IMR-90 (cell line): ENCODE data around the gene FOSB. TPM values are rescaled to one million over a fixed set of nuclear protein-coding genes. Genes with fewer than 3 reads are reported as not detected.
A peak's percentile ranks its signal among the peaks of the same experiment; 100 is the strongest.

Experiments used
- ATAC-seq: fragments of 200-7000 bp; cut with Tn5 transposase; 2 replicates; pipeline ENCODE4 v1.9.1; 2020; ENCODE audit warnings: low read depth, mild to moderate bottlenecking, moderate library complexity
- BruUV-seq: library from RNA; stranded (reverse); fragments of 400-500 nt; replicated peaks from 2 replicates; lab custom pipeline; 2021; lab: Mats Ljungman, UMichigan
- CTCF ChIA-PET: fragments of 300-600 bp; formaldehyde crosslinking; extraction: SDS; loops from one replicate; lab custom pipeline; 2021; ENCODE audit warnings: antibody characterized with exemption; lab: Yijun Ruan, JAX
- POLR2A ChIA-PET: fragments of 300-600 bp; sonication (Branson Sonifier 250); formaldehyde crosslinking; loops from one replicate; lab custom pipeline; 2022; ENCODE audit warnings: antibody characterized with exemption; ENCODE audit not compliant: unreplicated experiment; lab: Charles Lee
- DNase-seq: peaks from one replicate; pipeline ENCODE4 v3.0.0; 2013
- H2AFZ ChIP-seq: replicated peaks from 2 replicates; pipeline ENCODE3; 2013; ENCODE audit warnings: low read length, mild to moderate bottlenecking; ENCODE audit not compliant: poor library complexity
- H2AK5ac ChIP-seq: 2 replicates; pipeline ENCODE4 v1.6.1; 2013; ENCODE audit warnings: low read depth, low read length, inconsistent platforms
- H2AK9ac ChIP-seq: replicated peaks from 2 replicates; pipeline ENCODE3; 2013; ENCODE audit warnings: mild to moderate bottlenecking, low read depth, low read length, moderate library complexity; ENCODE audit not compliant: poor library complexity
- H2BK120ac ChIP-seq: 2 replicates; pipeline ENCODE4 v1.6.1; 2013; ENCODE audit warnings: low read depth, low read length, inconsistent platforms
- H2BK15ac ChIP-seq: 3 replicates; pipeline ENCODE4 v1.6.1; 2013; ENCODE audit warnings: low read depth, low read length, inconsistent platforms
- H2BK20ac ChIP-seq: 2 replicates; pipeline ENCODE4 v1.6.1; 2013; ENCODE audit warnings: low read depth, mild to moderate bottlenecking, inconsistent platforms, low read length, moderate library complexity
- H2BK5ac ChIP-seq: 2 replicates; pipeline ENCODE4 v1.6.1; 2013; ENCODE audit warnings: mild to moderate bottlenecking, low read depth, low read length, inconsistent platforms; ENCODE audit not compliant: poor library complexity, severe bottlenecking
- H3K14ac ChIP-seq: replicated peaks from 2 replicates; pipeline ENCODE4 v1.6.1; 2013; ENCODE audit warnings: low read depth, low read length, inconsistent platforms
- H3K18ac ChIP-seq: 2 replicates; pipeline ENCODE4 v1.6.1; 2013; ENCODE audit warnings: low read depth, low read length, control low read depth
- H3K23ac ChIP-seq: 2 replicates; pipeline ENCODE4 v1.6.1; 2013; ENCODE audit warnings: low read depth, low read length, inconsistent platforms
- H3K27ac ChIP-seq: 2 replicates; pipeline ENCODE4 v1.5.1; 2013; ENCODE audit warnings: mild to moderate bottlenecking, control low read depth, low read length; ENCODE audit not compliant: insufficient read depth
- H3K27me3 ChIP-seq: 2 replicates; pipeline ENCODE4 v1.6.1; 2013; ENCODE audit warnings: low read length; ENCODE audit not compliant: control insufficient read depth, insufficient read depth
- H3K36me3 ChIP-seq: 2 replicates; pipeline ENCODE4 v1.6.1; 2013; ENCODE audit warnings: low read length, mixed read lengths; ENCODE audit not compliant: control insufficient read depth, insufficient read depth
- H3K4ac ChIP-seq: 2 replicates; pipeline ENCODE4 v1.6.1; 2013; ENCODE audit warnings: low read depth, low read length, inconsistent platforms
- H3K4me1 ChIP-seq: 2 replicates; pipeline ENCODE4 v1.6.1; 2013; ENCODE audit warnings: low read length, mixed read lengths; ENCODE audit not compliant: control insufficient read depth, insufficient read depth
- H3K4me2 ChIP-seq: 2 replicates; pipeline ENCODE4 v1.6.1; 2013; ENCODE audit warnings: low read depth, mild to moderate bottlenecking, control low read depth, low read length, moderate library complexity
- H3K4me3 ChIP-seq: 2 replicates; pipeline ENCODE4 v1.5.1; 2013; ENCODE audit warnings: low read depth, mild to moderate bottlenecking, control low read depth, low read length, moderate library complexity; ENCODE audit not compliant: insufficient read depth
- H3K56ac ChIP-seq: 2 replicates; pipeline ENCODE4 v1.6.1; 2013; ENCODE audit warnings: low read length, inconsistent platforms; ENCODE audit not compliant: insufficient read depth; ENCODE audit errors: extremely low read depth
- H3K79me1 ChIP-seq, 2 experiments: 2 replicates each; pipeline ENCODE4 v1.6.1; 2013; ENCODE audit warnings: low read length in 2 of 2, inconsistent platforms in 1 of 2, low read depth in 1 of 2
- H3K9ac ChIP-seq: 2 replicates; pipeline ENCODE4 v1.6.1; 2013; ENCODE audit warnings: low read depth, low read length, control low read depth
- H3K9me1 ChIP-seq: 2 replicates; pipeline ENCODE4 v1.6.1; 2013; ENCODE audit warnings: low read length, inconsistent platforms; ENCODE audit not compliant: insufficient read depth
- H3K9me3 ChIP-seq: 2 replicates; pipeline ENCODE4 v1.6.1; 2013; ENCODE audit warnings: low read length; ENCODE audit not compliant: control insufficient read depth, insufficient read depth
- H4K20me1 ChIP-seq: 2 replicates; pipeline ENCODE4 v1.6.1; 2013; ENCODE audit warnings: low read length, inconsistent platforms; ENCODE audit not compliant: insufficient read depth
- H4K5ac ChIP-seq: 2 replicates; pipeline ENCODE4 v1.6.1; 2013; ENCODE audit warnings: mild to moderate bottlenecking, low read depth, low read length, control low read depth
- H4K8ac ChIP-seq, 2 experiments: 2 replicates each; pipeline ENCODE4 v1.6.1; 2013; ENCODE audit warnings: low read depth in 2 of 2, low read length in 2 of 2, control low read depth in 1 of 2, inconsistent platforms in 1 of 2
- H4K91ac ChIP-seq: 2 replicates; pipeline ENCODE4 v1.6.1; 2013; ENCODE audit warnings: low read depth, low read length, inconsistent platforms; ENCODE audit not compliant: insufficient read depth
- BHLHE40 ChIP-seq: fragments of 150-350 bp; IDR thresholded peaks from 2 replicates; pipeline ENCODE4 v1.6.1; 2016; ENCODE audit warnings: mild to moderate bottlenecking, low read depth, low read length
- CEBPB ChIP-seq: IDR thresholded peaks from 2 replicates; pipeline ENCODE4 v1.6.1; 2012; ENCODE audit warnings: low read depth, low read length, improper control_type of control experiment
- CHD1 ChIP-seq: IDR thresholded peaks from 2 replicates; pipeline ENCODE4 v1.6.1; 2012; ENCODE audit warnings: low read depth, low read length, improper control_type of control experiment
- ELK1 ChIP-seq: fragments of 150-350 bp; IDR thresholded peaks from 2 replicates; pipeline ENCODE4 v1.6.1; 2016; ENCODE audit warnings: low read depth, mild to moderate bottlenecking, low read length, moderate library complexity, borderline replicate concordance
- FOS ChIP-seq: fragments of 150-350 bp; IDR thresholded peaks from 2 replicates; pipeline ENCODE4 v1.6.1; 2016; ENCODE audit warnings: low read depth, low read length
- MAFK ChIP-seq: IDR thresholded peaks from 2 replicates; pipeline ENCODE4 v1.6.1; 2012; ENCODE audit warnings: low read depth, low read length, improper control_type of control experiment
- MXI1 ChIP-seq: IDR thresholded peaks from 2 replicates; pipeline ENCODE4 v1.6.1; 2012; ENCODE audit warnings: low read depth, mild to moderate bottlenecking, low read length, moderate library complexity, borderline replicate concordance
- POLR2A ChIP-seq: IDR thresholded peaks from 2 replicates; pipeline ENCODE4 v1.6.1; 2012; ENCODE audit warnings: mild to moderate bottlenecking, low read depth, low read length
- RCOR1 ChIP-seq: IDR thresholded peaks from 2 replicates; pipeline ENCODE4 v1.6.1; 2012; ENCODE audit warnings: mild to moderate bottlenecking, low read length, improper control_type of control experiment; ENCODE audit not compliant: insufficient replicate concordance
- RFX5 ChIP-seq: IDR thresholded peaks from 2 replicates; pipeline ENCODE4 v1.8.0; 2012; ENCODE audit warnings: low read depth, mild to moderate bottlenecking, low read length, moderate library complexity
- SMC3 ChIP-seq: fragments of 150-350 bp; IDR thresholded peaks from 2 replicates; pipeline ENCODE4 v1.6.1; 2016; ENCODE audit warnings: low read depth, mild to moderate bottlenecking, antibody characterized with exemption, low read length, moderate library complexity
- USF2 ChIP-seq: fragments of 150-350 bp; IDR thresholded peaks from 2 replicates; pipeline ENCODE4 v1.6.1; 2017; ENCODE audit warnings: mild to moderate bottlenecking, antibody characterized with exemption, low read length, low read depth
- WGBS, 2 experiments: methylation state at CpG; one replicate each; pipeline versions ENCODE4 v1.1.5 to v1.1.7; 2013; ENCODE audit warnings: missing lambda C conversion rate in 2 of 2; ENCODE audit not compliant: insufficient read length in 1 of 2; ENCODE audit errors: extremely low coverage in 2 of 2; 5-methylcytosine and 5-hydroxymethylcytosine counted together
- dilution Hi-C: fragments of 300-500 bp; cut with HindIII; formaldehyde crosslinking; loops from one replicate; pipeline ENCODE4 v1.14.3; 2018; ENCODE audit warnings: low sequenced_read_pairs; ENCODE audit not compliant: unreplicated experiment
- in situ Hi-C: fragments of 300-500 bp; cut with MboI; formaldehyde crosslinking; loops from 3 replicates; pipeline ENCODE4 v1.14.3; 2019; ENCODE audit warnings: low sequenced_read_pairs, inconsistent platforms, mixed read lengths
- intact Hi-C: fragments of 100-400 bp; cut with micrococcal nuclease; formaldehyde crosslinking; loops from 2 replicates; pipeline ENCODE4 v1.10.0; 2022
- polyA plus RNA-seq, 3 experiments: library from polyadenylated mRNA; depleted of rRNA; stranded (reverse); fragments of >200 nt; gene quantifications; 2 replicates each; pipeline ENCODE4 v1.2.3, GENCODE V29; 2012; ENCODE audit warnings: low replicate concordance in 1 of 3
- total RNA-seq: library from RNA; depleted of rRNA; stranded (reverse); fragments of >200 nt; gene quantifications from 2 replicates; pipeline ENCODE4 v1.2.3, GENCODE V29; 2012
- TF ChIP-seq, protein P1 (sequence below): conservative IDR thresholded peaks from 2 replicates; pipeline ENCODE4 v1.5.1; 2012; ENCODE audit warnings: mild to moderate bottlenecking, low read depth, low read length, improper control_type of control experiment

The FOSB gene
- total and polyA plus RNA-seq, 2 of the 4 experiments (the other 2 are of a cell fraction), result 11.1 to 15.6 TPM

GRCh38 chr19:45474606-45475521, 7.1 kb downstream of the FOSB start:
- H3K4me3 ChIP-seq, result no peak overlapping the region
- H3K14ac ChIP-seq, result peak overlapping the region; percentile 12
- peaks cover 3% of the 10 kb centered on the region; the same call in 1 of the 2 replicates for H3K9me1 ChIP-seq
- dilution Hi-C loops, result no loop called here
- no TSS peak for BruUV-seq
- no peak overlapping the region for H3K56ac ChIP-seq
- no peak overlapping the region for H2BK5ac ChIP-seq
- H3K27me3 ChIP-seq, result no peaks in the 10 kb centered on the region
- peaks cover 14% of the 10 kb centered on the region for H3K4me1 ChIP-seq
- no peak overlapping the region for H2BK120ac ChIP-seq
- no peaks in the 10 kb centered on the region for H3K9me3 ChIP-seq
- ChIA-PET POLR2A (no interaction called here), CTCF (interaction anchor here (1.3 to 1.6 kb wide), 2 partner anchors 11 to 35 kb away, joined by 4 to 7 read pairs; no protein-coding TSS in a partner anchor)
- no peak for ATAC-seq
- peak overlapping the region; percentile 28; the same call in 1 of the 2 replicates for H3K4me2 ChIP-seq
- H4K91ac ChIP-seq, result no peak overlapping the region; the same call in 1 of the 2 replicates
- H3K36me3 ChIP-seq, result no peaks in the 10 kb centered on the region
- peaks cover 0 to 30% of the 10 kb centered on the region in 2 experiments; a peak in 3 of 4 replicates for H3K79me1 ChIP-seq
- no peak overlapping the region for H3K27ac ChIP-seq
- H3K9ac ChIP-seq, result peak overlapping the region; percentile 55; the same call in 1 of the 2 replicates
- peak overlapping the region; percentile 12; the same call in 1 of the 3 replicates for H2BK15ac ChIP-seq
- no peak overlapping the region for H2AK9ac ChIP-seq
- no peaks in the 10 kb centered on the region; the same call in 1 of the 2 replicates for H4K20me1 ChIP-seq
- H2BK20ac ChIP-seq, result no peak overlapping the region
- peak overlapping the region; percentile 19; the same call in 1 of the 2 replicates for H3K23ac ChIP-seq
- H4K5ac ChIP-seq, result no peak overlapping the region
- H3K4ac ChIP-seq, result no peak overlapping the region
- DNase-seq, result peak; percentile 29
- no peak overlapping the region for H3K18ac ChIP-seq
- in situ Hi-C loops, result loop anchor here (5.0 kb wide), 1 partner anchor 33 kb away; no protein-coding TSS in a partner anchor
- intact Hi-C loops, result no loop called here
- peak overlapping the region; percentile 43 to 59 for H4K8ac ChIP-seq
- 61% methylated on average over 5 of the region's 28 CpGs; no CpG with 5 or more reads in 1 of the 2 experiments for WGBS, 2 experiments
- H2AK5ac ChIP-seq, result no peak overlapping the region
- H2AFZ ChIP-seq, result peak overlapping the region; percentile 28
- TF ChIP-seq, protein P1, sequence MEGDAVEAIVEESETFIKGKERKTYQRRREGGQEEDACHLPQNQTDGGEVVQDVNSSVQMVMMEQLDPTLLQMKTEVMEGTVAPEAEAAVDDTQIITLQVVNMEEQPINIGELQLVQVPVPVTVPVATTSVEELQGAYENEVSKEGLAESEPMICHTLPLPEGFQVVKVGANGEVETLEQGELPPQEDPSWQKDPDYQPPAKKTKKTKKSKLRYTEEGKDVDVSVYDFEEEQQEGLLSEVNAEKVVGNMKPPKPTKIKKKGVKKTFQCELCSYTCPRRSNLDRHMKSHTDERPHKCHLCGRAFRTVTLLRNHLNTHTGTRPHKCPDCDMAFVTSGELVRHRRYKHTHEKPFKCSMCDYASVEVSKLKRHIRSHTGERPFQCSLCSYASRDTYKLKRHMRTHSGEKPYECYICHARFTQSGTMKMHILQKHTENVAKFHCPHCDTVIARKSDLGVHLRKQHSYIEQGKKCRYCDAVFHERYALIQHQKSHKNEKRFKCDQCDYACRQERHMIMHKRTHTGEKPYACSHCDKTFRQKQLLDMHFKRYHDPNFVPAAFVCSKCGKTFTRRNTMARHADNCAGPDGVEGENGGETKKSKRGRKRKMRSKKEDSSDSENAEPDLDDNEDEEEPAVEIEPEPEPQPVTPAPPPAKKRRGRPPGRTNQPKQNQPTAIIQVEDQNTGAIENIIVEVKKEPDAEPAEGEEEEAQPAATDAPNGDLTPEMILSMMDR, result no peak
- TF ChIP-seq CEBPB, result no peak
- TF ChIP-seq BHLHE40, result no peak
- TF ChIP-seq CHD1, result no peak
- TF ChIP-seq MAFK, result no peak
- no peak for TF ChIP-seq SMC3
- no peak for TF ChIP-seq MXI1
- no peak for TF ChIP-seq ELK1
- TF ChIP-seq POLR2A, result no peak
- peak; percentile 18 for TF ChIP-seq USF2
- TF ChIP-seq RCOR1, result no peak
- peak; percentile 9; the same call in 1 of the 2 replicates for TF ChIP-seq FOS
- no peak for TF ChIP-seq RFX5
